Left colon (tissue), 2 donors: Measurements from ENCODE around the gene ATP1A1. TPM values are rescaled to one million over a fixed set of nuclear protein-coding genes. Genes with fewer than 3 reads are reported as not detected.

ENCODE experiments used
- ATAC-seq: fragments of 200-7000 bp; cut with Tn5 transposase; one replicate; pipeline ENCODE4 v1.9.1; 2020; ENCODE audit warnings: mild to moderate bottlenecking, moderate library complexity
- DNase-seq, 2 donors: peaks; one replicate each; pipeline ENCODE4 v3.0.0-alpha.2; 2020
- intact Hi-C, 2 donors: fragments of 100-400 bp; cut with DNase I in 1 of 2; cut with micrococcal nuclease in 1 of 2; formaldehyde crosslinking; loops; one replicate each; pipeline versions ENCODE4 v1.11.2 to v1.14.0; 2022; cut with DNase I, micrococcal nuclease
- total RNA-seq, 2 donors: library from RNA; stranded (reverse); fragmentation: NEBNext Ultra II Directional; extraction: Animal tissue kit (Norgen Biotek cat#: 25700); gene quantifications; one replicate each; pipeline ENCODE4 v1.2.1, GENCODE V29; 2021
- donor health status: DM: no; HTN: no; CAD: no.
- donor health status: DM: yes; HTN: yes; CAD: no.

Gene ATP1A1
- total RNA-seq, 2 donors from 2014 or later, result 1,822 to 3,252 TPM

DNA sequence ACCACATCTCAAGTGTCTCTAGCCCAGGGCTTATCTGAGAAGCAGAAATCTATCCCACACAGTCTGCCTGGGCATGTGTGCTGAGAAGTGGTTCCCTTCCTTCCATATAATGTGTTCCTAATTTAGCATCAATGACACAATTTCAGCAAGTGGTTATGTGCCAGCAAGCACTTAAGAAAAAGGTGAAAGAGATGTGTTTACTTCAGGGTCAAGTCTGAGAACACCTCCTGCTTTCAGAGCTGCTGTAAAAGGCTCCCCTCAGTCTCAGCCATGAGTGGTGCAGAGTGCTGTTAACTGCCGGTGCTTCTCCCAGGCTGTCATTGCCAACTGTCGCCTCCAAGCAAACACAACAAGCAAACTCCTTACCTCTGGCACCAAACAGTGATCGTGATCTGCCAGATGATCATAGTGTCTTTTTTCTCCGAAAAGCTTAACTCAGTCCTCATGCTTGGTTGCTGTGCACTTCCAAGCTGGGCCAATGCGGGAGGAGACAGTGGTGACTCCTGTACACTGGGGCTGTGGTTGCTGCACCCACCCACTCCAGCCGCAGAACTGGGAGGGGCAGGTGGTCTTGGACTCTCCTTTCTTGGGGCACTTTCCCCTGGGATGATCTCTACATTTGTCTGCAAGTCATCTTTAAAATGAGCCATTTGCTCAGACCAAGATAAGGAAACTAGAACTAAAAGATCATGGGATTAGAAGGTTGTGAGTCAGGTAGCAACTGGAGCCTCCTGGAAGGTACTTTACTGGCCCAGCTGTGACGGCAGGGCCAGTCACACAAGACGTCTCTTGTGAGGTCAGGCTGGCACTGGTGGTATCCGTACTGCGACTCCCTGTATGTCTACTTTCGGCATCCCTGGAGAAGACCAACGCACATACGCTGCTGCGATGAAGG is 32.4 kb downstream of the ATP1A1 start:
- no peak for DNase-seq
- intact Hi-C loops, result no loop called here
- ATAC-seq, result no peak

DNA sequence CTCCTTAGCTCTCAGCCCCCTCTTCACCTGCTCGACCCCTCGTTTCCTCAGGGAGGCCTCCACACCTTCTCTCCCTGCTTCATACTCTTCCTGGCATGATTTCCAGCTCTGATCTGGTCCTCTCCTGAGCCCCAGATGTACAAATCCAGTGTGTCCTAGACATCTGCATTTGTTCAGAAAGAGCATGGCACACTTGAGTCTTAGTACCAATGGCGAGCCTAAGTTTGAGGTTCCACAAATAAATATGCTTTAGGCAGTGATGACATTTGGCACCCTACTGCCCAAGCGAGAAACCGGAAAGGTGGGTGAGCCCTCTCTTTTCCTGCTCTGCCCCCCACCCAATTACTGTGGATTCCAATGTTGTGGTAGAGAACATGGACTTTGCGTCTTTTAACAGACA is 34.0 kb downstream of the ATP1A1 start:
- no peak for DNase-seq
- intact Hi-C loops, result no loop called here
- no peak for ATAC-seq

- ATAC-seq (no peak), DNase-seq (no peak)
- intact Hi-C loops, result no loop called here
These were observed 35.1 kb downstream of the ATP1A1 start for GRCh38 chr1:116408193-116408592.

DNA sequence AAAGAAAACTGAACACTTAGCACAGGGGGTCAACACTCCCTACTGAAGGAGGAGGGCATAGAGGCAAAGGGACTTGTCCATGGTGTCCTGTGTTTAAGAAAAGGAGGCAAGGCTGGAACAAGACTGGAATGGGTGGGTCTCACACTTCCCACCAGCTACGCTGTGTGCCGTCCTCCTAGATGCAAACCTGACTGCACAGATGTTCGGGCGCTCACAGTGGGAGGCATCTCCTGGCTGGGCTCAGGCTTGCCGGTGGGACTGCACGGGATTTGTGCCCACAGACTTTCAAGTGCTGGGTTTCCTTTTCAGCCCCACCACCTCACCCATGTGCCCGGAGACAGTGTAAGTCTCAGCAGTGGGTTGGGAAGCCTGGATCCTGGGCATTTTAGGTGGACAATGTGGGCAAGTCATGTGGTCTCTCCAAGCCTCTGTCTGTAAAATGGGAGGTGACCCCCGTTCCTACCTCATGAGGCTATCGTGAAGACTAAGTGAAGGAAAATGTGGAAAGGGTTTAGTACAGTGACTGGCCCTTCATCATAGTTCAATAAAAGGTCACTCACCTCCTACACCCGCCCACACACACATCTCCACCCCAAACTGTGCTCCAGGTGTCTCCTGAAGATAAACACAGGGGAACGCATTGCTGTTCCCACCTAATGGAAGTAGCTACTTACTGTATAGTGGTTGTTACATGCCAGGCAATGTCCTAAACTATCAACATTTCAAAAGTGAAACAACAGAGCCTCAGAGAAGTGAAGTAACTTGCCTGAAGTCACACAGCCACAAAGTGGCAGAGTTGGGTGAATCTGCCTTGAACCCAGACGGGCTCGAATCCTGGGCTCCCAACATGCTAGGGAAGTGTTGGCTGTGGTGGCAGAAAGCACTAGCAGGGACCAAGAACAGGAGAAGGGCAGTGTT is 36.0 kb downstream of the ATP1A1 start:
- DNase-seq (no peak), ATAC-seq (peak; percentile 3)
- intact Hi-C loops, result no loop called here

- ATAC-seq, result no peak
- no peak for DNase-seq
- intact Hi-C loops, result no loop called here
These were observed 36.7 kb downstream of the ATP1A1 start for GRCh38 chr1:116409751-116410191.

GRCh38 chr1:116411784-116412479 is 38.9 kb downstream of the ATP1A1 start:
- intact Hi-C loops, result no loop called here
- DNase-seq (no peak), ATAC-seq (peak; percentile 40)

DNA sequence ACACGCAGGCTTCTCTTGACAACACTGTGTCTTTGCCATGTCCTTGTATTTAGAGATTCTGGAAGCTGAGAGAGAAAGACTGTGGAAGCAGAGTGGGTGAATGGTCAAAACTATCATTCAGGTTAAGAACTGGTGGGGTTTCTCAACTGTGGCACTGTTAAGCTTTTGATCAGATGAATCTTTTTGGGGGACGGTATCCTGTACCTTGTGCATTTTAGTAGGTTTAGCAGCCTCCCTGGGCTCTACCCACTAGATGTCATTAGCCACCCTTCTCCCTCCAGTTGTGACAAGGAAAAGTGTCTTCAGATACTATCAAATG is 39.4 kb downstream of the ATP1A1 start:
- no peak for DNase-seq
- ATAC-seq, result no peak
- intact Hi-C loops, result no loop called here

- ATAC-seq, result no peak
- DNase-seq, result no peak
- intact Hi-C loops, result no loop called here
These were observed 39.9 kb downstream of the ATP1A1 start for GRCh38 chr1:116412898-116413297.

DNA sequence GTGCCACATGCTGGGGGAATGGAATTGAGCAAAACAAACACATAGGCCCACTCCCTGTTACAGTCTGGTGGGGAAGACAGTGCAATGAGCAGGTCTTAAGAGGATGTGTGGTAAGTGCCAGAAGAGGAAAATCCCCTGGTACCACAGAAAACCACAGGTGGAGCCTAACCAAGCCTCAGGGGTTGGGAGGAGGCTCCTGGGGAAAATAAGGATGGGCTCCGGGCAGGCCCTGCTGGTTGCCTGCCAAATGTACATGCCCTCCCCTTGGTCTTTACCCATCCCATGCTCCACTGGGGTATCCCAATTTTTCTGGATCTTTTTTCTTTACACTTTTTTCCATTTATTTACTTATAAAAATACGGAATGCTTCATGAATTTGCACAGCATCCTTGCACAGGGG is 40.4 kb downstream of the ATP1A1 start:
- ATAC-seq, result no peak
- intact Hi-C loops, result no loop called here
- DNase-seq, result no peak

- DNase-seq (no peak), ATAC-seq (no peak)
- intact Hi-C loops, result no loop called here
These were observed 41.3 kb downstream of the ATP1A1 start for GRCh38 chr1:116414364-116414763.

GRCh38 chr1:116415200-116415698 is 42.2 kb downstream of the ATP1A1 start:
- no peak for ATAC-seq
- intact Hi-C loops, result no loop called here
- DNase-seq, result no peak

DNA sequence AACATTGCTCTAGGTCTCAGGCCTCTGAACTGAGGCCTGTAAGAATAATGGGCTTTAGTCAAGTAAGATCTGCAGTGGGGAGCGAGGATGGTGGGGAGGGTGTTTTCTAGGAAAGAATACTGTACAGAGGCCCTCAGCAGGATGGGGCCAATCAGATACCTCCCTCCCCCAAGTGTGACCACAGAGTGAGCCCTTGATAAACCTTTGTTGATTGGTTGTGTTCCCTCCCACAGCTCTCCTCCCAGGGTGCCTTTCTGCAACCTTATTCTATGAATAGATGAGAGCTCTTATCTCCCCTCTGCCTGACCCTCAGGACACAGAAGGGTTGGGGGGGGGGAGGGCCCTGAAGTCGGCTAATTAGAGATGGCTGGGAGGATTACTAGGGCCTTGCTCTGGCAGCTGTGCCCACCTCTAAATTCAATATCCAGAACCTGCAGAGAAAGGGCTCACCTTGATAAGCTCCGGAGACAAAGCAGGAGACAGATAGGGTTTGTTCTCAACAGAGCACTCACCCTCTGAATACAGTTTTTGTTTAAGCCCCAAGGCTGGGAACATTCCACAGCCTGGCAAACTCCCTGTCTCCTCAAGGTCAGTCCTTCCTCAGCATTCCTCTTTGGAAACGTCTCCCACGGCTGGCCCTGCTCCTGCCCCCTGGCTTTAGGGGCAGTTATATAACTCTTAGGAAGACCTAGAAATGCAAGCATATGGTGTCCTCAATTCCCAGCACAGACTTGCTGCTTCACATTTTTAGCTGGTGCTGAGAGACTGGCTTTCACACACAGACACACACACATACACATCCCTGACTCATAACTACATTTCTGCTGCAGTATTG is 42.9 kb downstream of the ATP1A1 start:
- intact Hi-C loops, result no loop called here
- DNase-seq (no peak), ATAC-seq (no peak)

GRCh38 chr1:116416854-116417513 is 43.9 kb downstream of the ATP1A1 start:
- no peak for ATAC-seq
- intact Hi-C loops, result no loop called here
- DNase-seq, result no peak

DNA sequence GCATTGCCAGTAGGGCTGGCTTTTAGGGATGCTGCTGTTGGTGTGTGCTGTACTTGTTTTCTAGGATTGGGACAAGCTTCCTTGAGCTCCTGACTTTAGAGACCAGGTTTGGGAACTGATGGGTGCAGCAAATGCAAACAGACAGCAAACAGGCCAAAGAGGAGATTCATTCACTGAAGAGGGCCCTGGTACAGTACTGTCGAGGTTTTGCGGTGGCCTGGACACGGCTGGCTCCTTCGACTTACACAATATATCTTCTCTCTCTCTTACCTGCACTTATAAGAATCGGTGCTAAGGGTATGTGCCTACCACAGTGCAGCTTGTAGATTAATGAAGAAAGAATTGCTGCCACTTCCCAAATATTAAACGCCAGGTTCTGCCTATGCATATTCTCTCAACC is 44.6 kb downstream of the ATP1A1 start:
- ATAC-seq, result peak; percentile 20
- intact Hi-C loops, result no loop called here

GRCh38 chr1:116418091-116418830 is 45.2 kb downstream of the ATP1A1 start:
- intact Hi-C loops, result no loop called here
- ATAC-seq (peak; percentile 90), DNase-seq (peak; percentile 83 to 89)

More for the DNA sequence above, 44.6 kb downstream of the ATP1A1 start:
- DNase-seq, result no peak

GRCh38 chr1:116420417-116421200 is 47.6 kb downstream of the ATP1A1 start:
- intact Hi-C loops, result no loop called here
- ATAC-seq, result no peak
- no peak for DNase-seq
